HG03565 (cell line): ENCODE results near the gene KCNJ14.

Experiments
- ATAC-seq: cut with Tn5 transposase; IDR thresholded peaks from one replicate; pipeline ENCODE4 v1.9.1; 2021; ENCODE audit warnings: mild to moderate bottlenecking, moderate library complexity; ENCODE audit not compliant: unreplicated experiment

The KCNJ14 gene

GRCh38 chr19:48455171-48455907 lies at the start of gene KCNJ14:
KCNJ14 (plus strand) TSS chr19:48455574; CDS start chr19:48461725, 6,151 bp downstream.
- no peak for ATAC-seq

GRCh38 chr19:48405850-48406249 lies 49.5 kb upstream of the KCNJ14 start:
- no peak for ATAC-seq

- no peak for ATAC-seq
Observed at GRCh38 chr19:48413879-48414587, 41.3 kb upstream of the KCNJ14 start.

DNA sequence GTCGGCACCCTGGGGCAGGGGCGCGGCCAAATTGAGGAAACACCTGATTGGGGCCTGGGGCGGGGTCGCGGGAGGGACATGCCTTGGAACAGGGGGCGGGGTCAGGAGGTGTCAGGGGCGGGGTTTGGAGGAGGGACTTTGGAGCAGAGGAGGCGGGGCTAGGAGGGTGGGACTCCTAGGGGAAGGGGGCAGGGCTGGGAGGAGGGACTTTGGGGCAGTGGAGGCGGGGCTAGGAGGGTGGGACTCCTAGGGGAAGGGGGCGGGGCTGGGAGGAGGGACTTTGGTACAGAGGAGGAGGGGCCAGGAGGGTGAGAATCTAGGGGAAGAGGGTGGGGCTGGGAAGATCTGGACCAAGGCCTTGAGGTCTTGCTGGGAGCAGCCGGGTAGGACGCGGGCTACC lies 40.0 kb upstream of the KCNJ14 start:
- ATAC-seq = no peak

GRCh38 chr19:48415806-48416221 lies 39.6 kb upstream of the KCNJ14 start:
- ATAC-seq = no peak

DNA sequence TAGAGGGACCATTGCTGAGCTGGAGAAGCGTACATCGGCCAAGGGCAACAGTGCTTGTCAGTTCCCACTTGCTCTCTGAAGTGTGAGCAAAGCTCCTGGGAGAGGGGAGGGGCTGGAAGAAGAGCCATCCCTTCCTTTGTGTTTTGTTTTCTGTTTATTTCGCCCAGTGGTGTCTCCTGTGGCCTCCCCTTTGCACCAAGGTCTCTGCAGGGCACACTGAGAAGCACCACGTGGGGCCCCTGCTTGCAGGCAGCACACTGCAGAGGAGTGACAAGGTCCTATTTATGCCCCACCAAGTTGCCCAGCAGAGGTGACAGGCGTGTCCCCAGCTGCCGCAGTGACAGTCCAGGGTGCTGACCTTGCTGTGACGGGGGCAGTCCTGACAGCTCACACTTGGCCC lies 38.0 kb upstream of the KCNJ14 start:
- ATAC-seq = no peak

DNA sequence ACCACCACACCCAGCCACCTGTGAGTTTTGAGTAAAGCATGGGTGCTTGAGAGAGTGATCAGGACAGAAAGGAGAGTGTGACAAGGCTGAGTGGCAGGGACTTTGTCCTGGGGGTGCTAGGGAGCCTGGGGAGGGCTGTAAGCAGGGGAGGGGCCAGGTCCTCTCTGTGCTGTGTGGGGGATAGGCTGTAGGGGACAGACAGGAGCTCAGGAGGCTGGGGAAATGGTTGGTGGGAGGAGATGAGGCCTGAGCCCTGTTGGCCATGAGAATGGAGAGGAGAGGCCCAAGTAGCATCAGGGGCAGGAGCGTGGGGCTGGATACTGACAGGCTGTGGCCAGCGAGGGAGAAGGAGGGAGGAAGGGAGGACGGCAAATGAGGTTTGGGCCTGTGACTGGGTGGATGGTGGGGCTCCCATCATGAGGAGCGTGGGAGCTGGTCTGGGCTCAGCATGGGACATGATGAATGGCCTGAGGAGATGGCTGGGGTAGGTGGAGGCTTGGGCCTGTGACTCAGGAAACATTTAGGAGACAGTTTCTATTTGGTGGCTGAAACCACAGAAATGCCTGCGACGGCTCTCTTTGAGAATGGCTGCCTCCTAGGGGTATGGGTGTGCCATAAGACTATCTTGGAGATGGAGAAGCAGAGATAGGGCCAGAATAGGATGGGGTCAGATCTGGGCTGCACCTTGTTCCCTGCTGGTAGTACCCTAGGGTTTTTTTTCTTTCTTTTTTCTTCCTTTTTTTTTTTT lies 36.9 kb upstream of the KCNJ14 start:
- no peak for ATAC-seq

DNA sequence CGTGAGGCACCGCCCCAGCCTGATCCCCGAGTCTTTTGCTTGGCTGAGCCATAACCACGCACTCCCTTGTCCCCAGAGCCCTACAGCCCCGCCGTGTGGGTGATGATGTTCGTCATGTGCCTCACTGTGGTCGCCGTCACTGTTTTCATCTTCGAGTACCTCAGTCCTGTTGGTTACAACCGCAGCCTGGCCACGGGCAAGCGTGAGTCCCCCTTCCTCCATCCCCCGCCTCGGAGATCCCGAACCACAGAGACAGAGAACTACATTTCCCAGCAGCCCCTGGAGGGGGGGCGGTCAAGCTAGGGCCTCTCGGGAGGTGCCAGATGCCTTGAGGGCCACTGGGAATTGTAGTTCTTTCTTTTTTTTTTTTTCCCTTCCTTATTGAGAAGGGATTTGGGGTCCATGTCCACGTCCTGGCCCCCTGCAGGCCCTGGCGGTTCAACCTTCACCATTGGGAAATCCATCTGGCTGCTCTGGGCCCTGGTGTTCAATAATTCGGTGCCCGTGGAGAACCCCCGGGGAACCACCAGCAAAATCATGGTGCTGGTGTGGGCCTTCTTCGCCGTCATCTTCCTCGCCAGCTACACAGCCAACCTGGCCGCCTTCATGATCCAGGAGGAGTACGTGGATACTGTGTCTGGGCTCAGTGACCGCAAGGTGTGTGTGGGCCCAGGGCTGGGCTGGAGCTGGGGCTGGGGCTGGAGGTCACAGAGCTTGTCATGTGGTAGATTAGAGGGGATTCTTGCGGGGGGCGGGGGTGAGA lies 36.0 kb upstream of the KCNJ14 start:
- ATAC-seq = no peak

DNA sequence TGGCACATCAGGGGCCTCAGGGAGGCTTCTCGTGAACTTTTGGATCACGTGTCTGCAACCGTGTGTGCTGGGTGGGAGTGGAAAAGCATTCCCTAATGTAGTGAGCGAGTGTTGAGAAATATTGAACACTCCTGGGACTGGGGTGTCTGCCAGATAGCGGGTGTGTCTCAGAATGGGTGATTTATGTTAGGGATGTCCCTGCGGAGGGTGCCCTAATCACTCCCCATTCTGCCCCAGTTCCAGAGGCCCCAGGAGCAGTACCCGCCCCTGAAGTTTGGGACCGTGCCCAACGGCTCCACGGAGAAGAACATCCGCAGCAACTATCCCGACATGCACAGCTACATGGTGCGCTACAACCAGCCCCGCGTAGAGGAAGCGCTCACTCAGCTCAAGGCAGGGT lies 33.8 kb upstream of the KCNJ14 start:
- ATAC-seq = no peak

DNA sequence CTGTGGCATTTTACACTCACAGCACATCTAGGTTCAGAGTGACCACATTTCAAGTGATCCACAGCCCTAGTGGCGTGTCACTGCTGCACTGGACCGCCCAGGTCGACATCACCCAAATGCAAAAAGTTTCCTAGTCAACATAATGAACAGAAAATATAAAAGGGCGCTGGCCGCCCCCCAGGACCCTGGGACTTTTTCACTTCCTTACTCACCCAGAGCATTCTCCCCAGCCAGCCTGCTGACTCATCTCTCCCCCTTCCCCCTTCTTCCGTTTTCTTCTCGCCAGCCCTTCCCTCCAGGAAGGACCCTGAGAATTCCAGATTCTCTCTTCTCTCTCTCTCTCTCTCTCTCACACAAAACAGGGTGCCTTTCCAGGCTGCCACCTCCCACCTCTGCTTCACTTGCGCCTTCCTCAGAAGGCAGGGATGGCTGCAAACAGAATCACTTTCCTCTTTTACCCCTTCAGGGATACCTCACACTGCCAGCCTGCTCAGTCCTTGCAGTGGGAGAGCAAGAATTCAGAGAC lies 30.6 kb upstream of the KCNJ14 start:
- ATAC-seq = no peak

DNA sequence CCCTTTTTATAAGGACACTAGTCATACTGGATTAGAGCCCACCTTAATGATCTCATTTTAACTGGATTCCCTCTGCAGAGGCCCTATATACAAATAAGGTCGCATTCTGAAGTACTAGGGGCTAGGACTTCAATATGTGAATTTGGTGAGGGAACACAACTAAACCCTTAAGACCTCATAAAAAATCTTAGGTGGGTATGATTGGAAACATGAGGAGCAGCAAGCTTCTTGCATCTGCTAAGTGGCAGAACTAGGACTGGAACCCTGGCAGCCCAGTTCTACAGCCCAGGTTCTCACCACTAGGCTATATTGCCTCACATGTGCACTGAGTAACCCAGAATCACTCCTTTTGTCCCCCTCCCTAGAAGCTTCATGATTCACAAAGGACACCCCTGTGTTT lies 26.7 kb upstream of the KCNJ14 start:
- ATAC-seq = no peak

- ATAC-seq = no peak
Observed at GRCh38 chr19:48433337-48433736, 22.0 kb upstream of the KCNJ14 start.

- no peak for ATAC-seq
Observed at GRCh38 chr19:48436586-48436985, 18.8 kb upstream of the KCNJ14 start.

GRCh38 chr19:48441360-48442050 lies 13.9 kb upstream of the KCNJ14 start:
- ATAC-seq = no peak

DNA sequence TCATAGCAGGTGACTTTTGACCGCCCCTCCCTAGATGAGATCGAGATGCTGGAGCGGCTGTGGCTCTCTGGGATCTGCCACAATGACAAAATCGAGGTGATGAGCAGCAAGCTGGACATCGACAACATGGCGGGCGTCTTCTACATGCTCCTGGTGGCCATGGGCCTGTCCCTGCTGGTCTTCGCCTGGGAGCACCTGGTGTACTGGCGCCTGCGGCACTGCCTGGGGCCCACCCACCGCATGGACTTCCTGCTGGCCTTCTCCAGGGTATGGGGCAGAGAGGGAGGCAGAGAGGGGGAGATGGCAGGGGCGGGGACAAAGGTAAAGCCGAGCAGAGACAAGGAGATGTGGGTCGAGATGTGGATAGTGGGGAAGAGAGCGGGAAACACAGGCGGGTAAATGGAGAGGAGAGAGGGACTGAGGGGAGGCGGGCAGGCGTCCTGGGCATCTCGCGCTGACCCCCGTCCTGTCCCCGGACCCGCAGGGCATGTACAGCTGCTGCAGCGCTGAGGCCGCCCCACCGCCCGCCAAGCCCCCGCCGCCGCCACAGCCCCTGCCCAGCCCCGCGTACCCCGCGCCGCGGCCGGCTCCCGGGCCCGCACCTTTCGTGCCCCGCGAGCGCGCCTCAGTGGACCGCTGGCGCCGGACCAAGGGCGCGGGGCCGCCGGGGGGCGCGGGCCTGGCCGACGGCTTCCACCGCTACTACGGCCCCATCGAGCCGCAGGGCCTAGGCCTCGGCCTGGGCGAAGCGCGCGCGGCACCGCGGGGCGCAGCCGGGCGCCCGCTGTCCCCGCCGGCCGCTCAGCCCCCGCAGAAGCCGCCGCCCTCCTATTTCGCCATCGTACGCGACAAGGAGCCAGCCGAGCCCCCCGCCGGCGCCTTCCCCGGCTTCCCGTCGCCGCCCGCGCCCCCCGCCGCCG lies 13.0 kb upstream of the KCNJ14 start:
- no peak for ATAC-seq

DNA sequence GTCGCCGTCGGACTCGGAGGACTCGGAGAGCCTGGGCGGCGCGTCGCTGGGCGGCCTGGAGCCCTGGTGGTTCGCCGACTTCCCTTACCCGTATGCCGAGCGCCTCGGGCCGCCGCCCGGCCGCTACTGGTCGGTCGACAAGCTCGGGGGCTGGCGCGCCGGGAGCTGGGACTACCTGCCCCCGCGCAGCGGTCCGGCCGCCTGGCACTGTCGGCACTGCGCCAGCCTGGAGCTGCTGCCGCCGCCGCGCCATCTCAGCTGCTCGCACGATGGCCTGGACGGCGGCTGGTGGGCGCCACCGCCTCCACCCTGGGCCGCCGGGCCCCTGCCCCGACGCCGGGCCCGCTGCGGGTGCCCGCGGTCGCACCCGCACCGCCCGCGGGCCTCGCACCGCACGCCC lies 12.1 kb upstream of the KCNJ14 start:
- no peak for ATAC-seq

DNA sequence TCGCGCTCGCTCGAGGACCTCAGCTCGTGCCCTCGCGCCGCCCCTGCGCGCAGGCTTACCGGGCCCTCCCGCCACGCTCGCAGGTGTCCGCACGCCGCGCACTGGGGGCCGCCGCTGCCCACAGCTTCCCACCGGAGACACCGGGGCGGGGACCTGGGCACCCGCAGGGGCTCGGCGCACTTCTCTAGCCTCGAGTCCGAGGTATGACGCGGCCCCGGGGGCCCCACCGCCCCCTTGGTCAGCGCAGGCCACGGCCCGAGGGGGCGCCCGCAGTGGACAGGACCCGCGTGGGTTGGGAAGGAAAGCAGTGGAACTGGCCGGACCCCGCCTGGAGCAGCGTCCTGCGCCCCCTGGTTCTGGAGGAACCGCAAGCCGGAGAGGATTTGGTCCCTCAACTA lies 11.6 kb upstream of the KCNJ14 start:
- no peak for ATAC-seq

DNA sequence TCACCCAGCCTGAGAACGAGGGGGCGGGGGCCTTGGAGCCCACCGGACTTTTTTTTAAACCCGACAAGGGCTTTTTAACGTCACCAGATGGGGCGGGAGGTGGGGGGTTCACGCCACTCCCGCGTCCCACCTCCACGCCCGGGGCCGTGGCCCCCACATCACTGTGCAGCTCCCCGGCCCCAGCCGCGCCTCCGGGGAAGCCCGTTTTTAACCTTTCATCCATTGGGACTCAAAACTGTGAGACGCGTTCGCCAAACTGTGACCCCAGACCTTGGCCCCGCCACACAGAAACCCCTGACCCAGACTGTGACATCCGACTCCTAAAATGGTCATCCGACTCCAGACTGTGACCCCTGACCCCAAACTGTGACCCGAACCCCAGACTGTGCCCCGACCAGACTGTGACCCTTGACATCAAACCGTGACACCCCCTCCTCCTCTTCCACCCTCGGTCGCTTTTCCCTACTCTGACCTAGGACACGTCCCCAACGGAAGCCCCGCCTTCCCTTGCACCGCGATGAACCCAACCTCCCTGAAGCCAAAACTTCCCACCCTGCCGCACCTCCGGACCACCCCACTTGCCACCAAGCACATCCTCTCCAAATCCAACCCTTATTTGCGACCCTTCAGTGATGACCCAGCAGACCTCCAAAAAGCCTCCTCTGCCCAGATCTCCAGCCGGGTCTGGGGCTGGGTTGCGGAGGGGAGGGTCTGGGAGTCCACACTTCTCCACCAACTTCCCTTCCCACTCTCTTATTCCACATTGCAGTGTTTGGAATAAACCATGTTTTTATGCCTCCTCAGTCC lies 11.0 kb upstream of the KCNJ14 start:
- no peak for ATAC-seq

DNA sequence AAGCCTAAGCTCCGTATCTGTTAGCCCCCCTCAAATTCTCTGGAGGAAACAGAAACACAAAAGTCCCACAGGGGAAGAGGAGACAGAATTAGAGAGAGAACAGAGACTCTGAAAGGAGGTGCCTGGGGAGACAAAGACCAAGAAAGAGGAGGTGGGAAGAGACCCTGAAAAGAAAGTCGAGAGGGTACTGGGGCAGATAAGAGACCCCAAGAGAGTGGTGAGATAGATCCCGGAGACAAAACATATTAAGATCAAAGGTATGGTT lies 10.5 kb upstream of the KCNJ14 start:
- ATAC-seq = no peak
